Measurements from ENCODE around the gene SERPINB2. TPM values are rescaled to one million over a fixed set of nuclear protein-coding genes. Genes with fewer than 3 reads are reported as not detected.
"Not testable (repeated sequence)": the region's sequence is repeated elsewhere in the genome, so short reads cannot be mapped to it uniquely, and the experiment has no call there.

The SERPINB2 gene
- total and polyA plus RNA-seq, 4 donors, result 0.25 to 2.0 (median 0.62) TPM

DNA sequence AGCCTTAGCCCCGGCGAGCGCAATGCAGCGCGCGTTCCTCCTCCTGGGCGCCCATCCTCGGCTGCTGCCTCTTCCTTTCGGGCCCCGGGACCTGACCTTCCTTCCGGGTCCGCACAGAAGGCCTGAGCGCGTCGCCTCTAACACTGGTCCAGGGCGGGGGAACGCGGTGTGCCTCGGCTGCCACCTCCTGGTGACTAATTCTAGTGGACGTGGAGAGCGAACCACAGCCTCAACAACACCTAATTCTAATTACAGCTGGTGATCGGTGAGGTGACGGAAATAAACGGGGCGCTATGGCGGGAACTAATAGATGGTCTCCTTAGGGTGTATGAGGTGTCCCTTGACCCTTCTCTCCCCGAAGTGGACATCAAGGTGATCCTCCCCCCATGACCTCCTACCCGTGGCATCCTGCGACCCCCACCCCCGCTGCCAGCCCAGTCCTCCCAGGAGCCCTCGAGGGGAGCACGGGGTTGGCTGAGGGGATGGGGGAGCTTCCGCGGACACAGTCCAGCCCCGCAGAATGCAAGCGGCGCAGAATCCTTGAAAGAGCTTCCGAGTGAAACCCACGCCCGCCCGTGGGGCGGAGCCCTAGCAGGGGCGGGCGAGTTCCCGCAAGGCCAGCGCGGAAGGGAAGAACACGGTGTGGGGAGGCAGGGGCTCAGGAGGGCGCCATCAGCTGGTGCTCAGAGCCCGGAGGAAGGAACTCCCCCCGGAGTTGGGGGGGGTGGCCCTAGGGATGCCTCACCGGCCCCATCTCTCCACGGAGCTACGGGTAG lies 48.8 kb downstream of the SERPINB2 start:
- 0 to 1% methylated on average over 50 to 54 of the region's 54 CpGs for WGBS, 2 donors
- Histone ChIP-seq H3K4me1 (ENCODE audit: control insufficient read depth in 1 of 2, insufficient read depth in 2 of 2, low read length in 2 of 2) (no peaks in the 10 kb centered on the region), H3K36me3 (ENCODE audit: control insufficient read depth in 1 of 2, insufficient read depth in 2 of 2, low read length in 1 of 2) (no peaks in the 10 kb centered on the region), H3K27me3 (ENCODE audit: control insufficient read depth in 1 of 2, insufficient read depth in 2 of 2, low read length in 1 of 2) (no peaks in the 10 kb centered on the region), H3K4me3 (ENCODE audit: low read length in 2 of 2) (peak overlapping the region; percentile 23 to 33), H3K27ac (ENCODE audit: low read depth in 1 of 2, low read length in 2 of 2) (no peak overlapping the region), H3K9me3 (ENCODE audit: control insufficient read depth, low read length) (no peaks in the 10 kb centered on the region)
- intact Hi-C loops (cut with DNase I), result loop anchor here (2.0 to 10.0 kb wide), 3 partner anchors 92 to 419 kb away; no protein-coding TSS in a partner anchor
- ATAC-seq (ENCODE audit: low FRiP score), result peak; percentile 95
- DNase-seq, result peak; percentile 89 to 93

DNA sequence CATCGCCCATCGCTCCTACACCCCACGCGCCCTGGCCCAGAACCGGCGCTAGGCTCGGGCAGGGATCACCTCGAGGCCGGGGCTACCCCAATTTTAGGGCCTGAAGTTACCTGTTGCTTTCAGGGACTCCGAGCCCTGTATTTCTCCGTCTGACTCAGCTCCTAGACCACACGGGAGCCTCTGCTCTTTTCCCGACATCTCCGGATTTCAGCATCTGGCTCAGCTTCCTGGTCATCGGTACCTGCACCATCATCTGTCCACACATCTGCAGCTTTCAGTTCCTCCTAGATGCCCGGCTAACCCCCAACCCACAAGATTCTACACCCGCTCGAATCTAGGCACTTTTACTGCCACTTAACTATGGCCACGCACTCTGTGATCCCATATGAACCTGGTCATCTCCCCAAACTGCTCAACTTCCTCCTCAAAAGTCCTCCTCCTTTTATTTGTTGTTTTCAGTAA lies 49.5 kb downstream of the SERPINB2 start:
- DNase-seq (no peak), ATAC-seq (ENCODE audit: low FRiP score) (no peak)
- intact Hi-C loops (cut with DNase I), result loop anchor here (2.0 to 10.0 kb wide), 3 partner anchors 92 to 420 kb away; no protein-coding TSS in a partner anchor
- WGBS, 2 donors, result 38 to 40% methylated on average over 19 of the region's 19 CpGs
- Histone ChIP-seq H3K4me1 (ENCODE audit: control insufficient read depth in 1 of 2, insufficient read depth in 2 of 2, low read length in 2 of 2) (no peaks in the 10 kb centered on the region), H3K4me3 (ENCODE audit: low read length in 2 of 2) (peak overlapping the region; percentile 23 to 33), H3K36me3 (ENCODE audit: control insufficient read depth in 1 of 2, insufficient read depth in 2 of 2, low read length in 1 of 2) (no peaks in the 10 kb centered on the region), H3K27me3 (ENCODE audit: control insufficient read depth in 1 of 2, insufficient read depth in 2 of 2, low read length in 1 of 2) (no peaks in the 10 kb centered on the region), H3K27ac (ENCODE audit: low read depth in 1 of 2, low read length in 2 of 2) (no peak overlapping the region), H3K9me3 (ENCODE audit: control insufficient read depth, low read length) (no peaks in the 10 kb centered on the region)

DNA sequence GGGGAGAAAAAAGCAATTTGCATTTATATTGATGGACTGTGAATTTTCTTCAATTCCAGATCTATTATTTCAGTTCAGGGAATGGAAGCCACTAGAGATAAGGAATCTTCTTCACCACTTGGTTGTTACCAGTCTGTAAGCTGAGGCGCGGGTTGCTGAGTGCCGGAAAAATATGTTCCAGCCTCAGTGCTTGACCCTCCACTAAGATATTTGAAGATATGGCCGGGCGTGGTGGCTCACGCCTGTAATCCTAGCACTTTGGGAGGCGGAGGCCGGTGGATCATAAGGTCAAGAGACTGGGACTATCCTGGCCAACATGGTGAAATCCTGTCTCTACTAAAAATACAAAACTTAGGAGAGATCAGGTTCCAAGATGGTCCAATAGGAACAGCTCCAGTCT lies 52.5 kb downstream of the SERPINB2 start:
- no peaks in the 10 kb centered on the region for H3K27me3 ChIP-seq (ENCODE audit: control insufficient read depth in 1 of 2, insufficient read depth in 2 of 2, low read length in 1 of 2)
- WGBS, 2 donors, result 93 to 94% methylated on average over 8 of the region's 8 CpGs
- H3K4me1 ChIP-seq (ENCODE audit: control insufficient read depth in 1 of 2, insufficient read depth in 2 of 2, low read length in 2 of 2), result no peaks in the 10 kb centered on the region
- intact Hi-C loops (cut with DNase I), result no loop called here
- H3K9me3 ChIP-seq (ENCODE audit: control insufficient read depth, low read length), result no peaks in the 10 kb centered on the region
- ATAC-seq (ENCODE audit: low FRiP score), result no peak
- H3K27ac ChIP-seq (ENCODE audit: low read depth in 1 of 2, low read length in 2 of 2), result no peak overlapping the region
- no peak overlapping the region for H3K4me3 ChIP-seq (ENCODE audit: low read length in 2 of 2)
- no peaks in the 10 kb centered on the region for H3K36me3 ChIP-seq (ENCODE audit: control insufficient read depth in 1 of 2, insufficient read depth in 2 of 2, low read length in 1 of 2)
- DNase-seq, result no peak

DNA sequence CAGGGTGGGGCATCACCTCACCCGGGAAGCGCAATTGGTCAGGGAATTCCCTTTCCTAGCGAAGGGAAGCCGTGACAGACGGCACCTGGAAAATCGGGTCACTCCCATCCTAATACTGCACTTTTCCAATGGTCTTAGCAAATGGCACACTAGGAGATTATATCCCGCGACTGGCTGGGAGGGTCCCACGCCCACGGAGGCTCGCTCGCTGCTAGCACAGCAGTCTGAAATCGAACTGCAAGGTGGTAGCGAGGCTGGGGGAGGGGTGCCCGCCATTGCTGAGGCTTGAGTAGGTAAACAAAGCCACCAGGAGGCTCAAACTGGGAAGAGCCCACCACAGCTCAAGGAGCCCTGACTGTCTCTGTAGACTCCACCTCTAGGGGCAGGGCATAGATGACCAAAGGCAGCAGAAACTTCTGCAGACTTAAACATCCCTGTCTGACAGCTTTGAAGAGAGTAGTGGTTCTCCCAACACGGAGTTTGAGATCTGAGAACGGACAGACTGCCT lies 53.1 kb downstream of the SERPINB2 start:
- DNase-seq; H3K36me3 ChIP-seq (ENCODE audit: control insufficient read depth in 1 of 2, insufficient read depth in 2 of 2, low read length in 1 of 2); H3K9me3 ChIP-seq (ENCODE audit: control insufficient read depth, low read length); H3K4me3 ChIP-seq (ENCODE audit: low read length in 2 of 2); H3K27ac ChIP-seq (ENCODE audit: low read depth in 1 of 2, low read length in 2 of 2); intact Hi-C loops (cut with DNase I); H3K27me3 ChIP-seq (ENCODE audit: control insufficient read depth in 1 of 2, insufficient read depth in 2 of 2, low read length in 1 of 2); ATAC-seq (ENCODE audit: low FRiP score); H3K4me1 ChIP-seq (ENCODE audit: control insufficient read depth in 1 of 2, insufficient read depth in 2 of 2, low read length in 2 of 2): not testable (repeated sequence)
- 82 to 84% methylated on average over 17 of the region's 17 CpGs for WGBS, 2 donors

DNA sequence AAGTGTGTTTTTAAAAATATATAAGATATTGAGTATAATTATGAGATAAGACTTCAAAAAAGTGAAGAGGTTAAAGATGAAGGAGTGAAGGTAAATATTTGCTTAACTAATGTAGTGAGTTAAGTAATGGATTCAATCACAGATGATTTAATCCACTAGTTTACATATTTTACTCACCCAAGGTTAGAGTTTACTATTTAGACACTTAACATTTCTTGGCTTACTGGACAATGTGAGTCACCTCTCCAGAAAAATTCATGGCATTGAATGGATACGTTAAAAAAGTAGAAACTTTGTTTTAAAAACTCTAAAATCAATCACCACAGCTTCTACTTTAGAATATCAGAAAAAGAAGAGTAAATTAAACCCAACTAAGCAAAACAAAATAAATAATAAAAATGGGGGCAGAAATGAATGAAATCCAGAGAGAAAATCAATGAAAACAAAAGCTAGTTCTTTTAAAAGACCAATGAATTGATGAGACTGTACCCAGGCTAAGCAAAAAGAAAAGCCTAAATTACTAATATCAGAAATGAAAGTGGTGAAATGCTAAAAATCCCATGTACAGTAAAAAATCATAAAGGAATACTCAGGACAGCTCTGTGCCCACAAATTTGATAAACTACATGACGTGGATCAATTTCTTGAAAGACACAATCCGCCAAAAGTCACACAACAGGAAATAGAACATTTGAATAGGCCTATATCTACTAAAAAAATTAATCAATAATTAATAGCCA lies 59.7 kb downstream of the SERPINB2 start:
- no peak overlapping the region for H3K27ac ChIP-seq (ENCODE audit: low read depth in 1 of 2, low read length in 2 of 2)
- 83 to 94% methylated on average over 3 of the region's 3 CpGs for WGBS, 2 donors
- H3K36me3 ChIP-seq (ENCODE audit: control insufficient read depth in 1 of 2, insufficient read depth in 2 of 2, low read length in 1 of 2), result no peaks in the 10 kb centered on the region
- intact Hi-C loops (cut with DNase I), result no loop called here
- no peaks in the 10 kb centered on the region for H3K27me3 ChIP-seq (ENCODE audit: control insufficient read depth in 1 of 2, insufficient read depth in 2 of 2, low read length in 1 of 2)
- no peak for ATAC-seq (ENCODE audit: low FRiP score)
- no peaks in the 10 kb centered on the region for H3K9me3 ChIP-seq (ENCODE audit: control insufficient read depth, low read length)
- no peak for DNase-seq
- H3K4me3 ChIP-seq (ENCODE audit: low read length in 2 of 2), result no peak overlapping the region
- no peaks in the 10 kb centered on the region for H3K4me1 ChIP-seq (ENCODE audit: control insufficient read depth in 1 of 2, insufficient read depth in 2 of 2, low read length in 2 of 2)

DNA sequence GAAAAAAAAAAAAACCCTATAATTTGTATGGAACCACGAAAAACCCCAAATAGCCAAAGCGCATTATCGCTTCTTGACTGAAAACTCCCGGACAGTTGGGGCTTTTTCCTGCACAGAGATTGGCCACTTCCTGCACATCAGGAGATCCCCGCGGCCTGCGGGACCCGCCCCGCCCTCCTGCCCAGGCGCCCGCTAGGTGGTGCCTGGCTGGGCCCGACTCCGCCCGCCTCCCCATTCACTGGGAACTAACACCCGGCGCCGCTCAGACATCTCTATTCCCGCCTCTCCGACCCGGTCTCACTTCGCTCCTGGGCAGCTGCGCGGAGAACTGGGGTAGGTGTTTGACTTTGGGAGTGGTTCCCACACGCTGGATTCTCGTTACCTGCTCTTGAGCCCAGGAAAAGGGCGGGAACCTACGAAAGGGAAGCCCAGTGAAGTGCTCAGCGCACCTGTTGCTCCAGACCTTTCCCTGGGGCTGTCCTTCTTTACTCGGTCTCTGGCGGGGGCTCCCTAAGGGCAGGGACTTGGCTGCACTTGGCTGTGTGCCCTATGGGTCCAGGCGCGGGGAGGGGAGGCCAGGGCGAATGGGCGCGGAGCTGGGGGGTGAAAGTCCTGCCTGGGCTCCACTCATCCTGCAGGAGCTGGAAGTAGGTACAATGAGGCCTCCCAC lies 61.7 kb downstream of the SERPINB2 start, which contains the start of gene HMSD:
HMSD (plus strand) TSS at position 234 of the 670 bp plus-strand sequence. CDS start 4,155 bp downstream, outside the sequence.
- ATAC-seq (ENCODE audit: low FRiP score), result peak; percentile 64
- Histone ChIP-seq H3K4me1 (ENCODE audit: control insufficient read depth in 1 of 2, insufficient read depth in 2 of 2, low read length in 2 of 2) (no peaks in the 10 kb centered on the region), H3K36me3 (ENCODE audit: control insufficient read depth in 1 of 2, insufficient read depth in 2 of 2, low read length in 1 of 2) (no peaks in the 10 kb centered on the region), H3K27me3 (ENCODE audit: control insufficient read depth in 1 of 2, insufficient read depth in 2 of 2, low read length in 1 of 2) (no peaks in the 10 kb centered on the region), H3K27ac (ENCODE audit: low read depth in 1 of 2, low read length in 2 of 2) (no peak within 1 kb of the TSS), H3K9me3 (ENCODE audit: control insufficient read depth, low read length) (no peaks in the 10 kb centered on the region), H3K4me3 (ENCODE audit: low read length in 2 of 2) (peak within 1 kb of the TSS in 1 of 2 donors; percentile 16)
- intact Hi-C loops (cut with DNase I), result no loop called here
- peak; percentile 67 to 87 for DNase-seq
- WGBS, 2 donors, result 3 to 5% methylated on average over 35 of the region's 35 CpGs

DNA sequence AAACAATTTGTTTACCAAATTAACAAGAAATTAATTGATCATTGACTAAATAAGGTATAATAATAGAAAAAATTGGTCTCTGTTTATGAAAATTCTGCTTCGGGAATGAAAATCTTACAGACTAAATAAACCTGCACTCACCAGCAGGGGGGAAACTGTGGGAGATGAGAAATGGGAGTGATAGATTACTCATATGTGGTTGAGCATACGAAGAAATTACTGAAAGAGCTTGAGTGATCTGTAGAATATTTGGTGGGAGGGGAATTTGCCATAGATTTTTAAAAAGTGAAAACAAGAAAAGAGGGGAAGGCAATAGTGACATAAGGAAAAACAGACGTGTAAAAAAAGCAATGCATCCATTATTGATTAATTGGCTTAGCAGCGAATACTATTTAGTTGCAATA lies 63.8 kb downstream of the SERPINB2 start:
- no peak overlapping the region for H3K4me3 ChIP-seq (ENCODE audit: low read length in 2 of 2)
- intact Hi-C loops (cut with DNase I), result no loop called here
- WGBS, 2 donors, result 81 to 88% methylated on average over 4 of the region's 4 CpGs
- DNase-seq, result no peak
- no peaks in the 10 kb centered on the region for H3K36me3 ChIP-seq (ENCODE audit: control insufficient read depth in 1 of 2, insufficient read depth in 2 of 2, low read length in 1 of 2)
- ATAC-seq (ENCODE audit: low FRiP score), result no peak
- no peaks in the 10 kb centered on the region for H3K27me3 ChIP-seq (ENCODE audit: control insufficient read depth in 1 of 2, insufficient read depth in 2 of 2, low read length in 1 of 2)
- no peaks in the 10 kb centered on the region for H3K9me3 ChIP-seq (ENCODE audit: control insufficient read depth, low read length)
- H3K27ac ChIP-seq (ENCODE audit: low read depth in 1 of 2, low read length in 2 of 2), result no peak overlapping the region
- H3K4me1 ChIP-seq (ENCODE audit: control insufficient read depth in 1 of 2, insufficient read depth in 2 of 2, low read length in 2 of 2), result no peaks in the 10 kb centered on the region

All from aorta (tissue), 5 donors.